ENCODE results near the gene TNFRSF1B. TPM values are rescaled to one million over a fixed set of nuclear protein-coding genes. Genes with fewer than 3 reads are reported as not detected.

The TNFRSF1B gene
- total RNA-seq = 3.0 and 6.7 TPM in 2 replicates

GRCh38 chr1:12166834-12167492, at the start of gene TNFRSF1B:
Gene TNFRSF1B, plus strand, starts transcription at chr1:12166991. Its CDS starts 101 bp downstream, at chr1:12167092.

GRCh38 chr1:12229835-12230548, 63.2 kb downstream of the TNFRSF1B start, which contains the start of gene VPS13D:
Gene VPS13D, plus strand, starts transcription at chr1:12230030. Its CDS starts 4,237 bp downstream, at chr1:12234267.

Other genes starting within 250 kb of the TNFRSF1B start
- 38.7 and 49.8 TPM in 2 replicates for gene KIAA2013, start 240.6 kb upstream of the TNFRSF1B start, total RNA-seq
- 334 and 353 TPM in 2 replicates for gene PLOD1, start 232.3 kb upstream of the TNFRSF1B start, total RNA-seq
- gene MFN2, start 186.5 kb upstream of the TNFRSF1B start, total RNA-seq = 53.6 and 57.3 TPM in 2 replicates
- gene MIIP, start 147.5 kb upstream of the TNFRSF1B start, total RNA-seq = 13.6 and 13.7 TPM in 2 replicates
- gene TNFRSF8, start 103.7 kb upstream of the TNFRSF1B start, total RNA-seq = not detected in 2 replicates
- 28.1 and 31.0 TPM in 2 replicates for gene VPS13D, start 63.0 kb downstream of the TNFRSF1B start, total RNA-seq